ENCODE data around the gene MINDY1.

GRCh38 chr1:151010346-151010726, 3.6 kb upstream of the MINDY1 start:
- TF ChIP-seq POLR2A (IDR thresholded peaks at IDR 0.05) = no peak
- TF ChIP-seq, protein P1, sequence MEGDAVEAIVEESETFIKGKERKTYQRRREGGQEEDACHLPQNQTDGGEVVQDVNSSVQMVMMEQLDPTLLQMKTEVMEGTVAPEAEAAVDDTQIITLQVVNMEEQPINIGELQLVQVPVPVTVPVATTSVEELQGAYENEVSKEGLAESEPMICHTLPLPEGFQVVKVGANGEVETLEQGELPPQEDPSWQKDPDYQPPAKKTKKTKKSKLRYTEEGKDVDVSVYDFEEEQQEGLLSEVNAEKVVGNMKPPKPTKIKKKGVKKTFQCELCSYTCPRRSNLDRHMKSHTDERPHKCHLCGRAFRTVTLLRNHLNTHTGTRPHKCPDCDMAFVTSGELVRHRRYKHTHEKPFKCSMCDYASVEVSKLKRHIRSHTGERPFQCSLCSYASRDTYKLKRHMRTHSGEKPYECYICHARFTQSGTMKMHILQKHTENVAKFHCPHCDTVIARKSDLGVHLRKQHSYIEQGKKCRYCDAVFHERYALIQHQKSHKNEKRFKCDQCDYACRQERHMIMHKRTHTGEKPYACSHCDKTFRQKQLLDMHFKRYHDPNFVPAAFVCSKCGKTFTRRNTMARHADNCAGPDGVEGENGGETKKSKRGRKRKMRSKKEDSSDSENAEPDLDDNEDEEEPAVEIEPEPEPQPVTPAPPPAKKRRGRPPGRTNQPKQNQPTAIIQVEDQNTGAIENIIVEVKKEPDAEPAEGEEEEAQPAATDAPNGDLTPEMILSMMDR (IDR thresholded peaks at IDR 0.05) = no peak

Data from stomach (tissue), 4 donors.